B cell (primary cell): ENCODE data around the gene GCNA. TPM values are rescaled to one million over a fixed set of nuclear protein-coding genes. Genes with fewer than 3 reads are reported as not detected.

Experiments used
- ATAC-seq: fragments of 200-7000 bp; cut with Tn5 transposase; one replicate; pipeline ENCODE4 v1.10.0; 2021; ENCODE audit warnings: low read depth, mild to moderate bottlenecking, moderate number of reproducible peaks, moderate library complexity
- CTCF ChIA-PET: fragments of 350-600 bp; sonication (Branson Sonifier 250); formaldehyde crosslinking; loops from one replicate; lab custom pipeline; 2021; ENCODE audit warnings: antibody characterized with exemption, inconsistent platforms; lab: Charles Lee
- POLR2A ChIA-PET: fragments of 350-600 bp; sonication (Branson Sonifier 250); formaldehyde crosslinking; loops from one replicate; lab custom pipeline; 2021; ENCODE audit warnings: antibody characterized with exemption; lab: Charles Lee
- DNase-seq: peaks from one replicate; pipeline ENCODE4 v3.0.0; 2013
- H2AFZ ChIP-seq: 2 replicates; pipeline ENCODE4 v1.6.1; 2012; ENCODE audit warnings: mild to moderate bottlenecking, low read depth, low read length; ENCODE audit not compliant: insufficient read depth, poor library complexity, severe bottlenecking
- H3K27ac ChIP-seq, 2 donors: 1 replicate in 1 of 2; 2 replicates in 1 of 2; pipeline ENCODE4 v1.5.1; 2012 to 2013; ENCODE audit warnings: low read length in 2 of 2, mild to moderate bottlenecking in 2 of 2, moderate library complexity in 1 of 2
- H3K27me3 ChIP-seq, 4 experiments: fragments of 200-600 bp in 1 of 4; sonication (generic) in 1 of 4; replicated peaks in 1 of 4; 1 replicate in 2 of 4; 2 replicates in 2 of 4; pipeline versions ENCODE4 v1.6.1 to v1.7.0; 2013 to 2016; ENCODE audit warnings: low read length in 3 of 4, mild to moderate bottlenecking in 2 of 4, mixed read lengths in 1 of 4, moderate library complexity in 1 of 4; ENCODE audit not compliant: insufficient read depth in 4 of 4, control insufficient read depth in 3 of 4; ENCODE audit errors: control extremely low read depth in 1 of 4
- H3K36me3 ChIP-seq, 2 experiments: replicated peaks in 1 of 2; 1 replicate in 1 of 2; 2 replicates in 1 of 2; pipeline versions ENCODE4 v1.6.1 to v1.7.1; 2013; ENCODE audit warnings: low read length in 1 of 2; ENCODE audit not compliant: insufficient read depth in 2 of 2, control insufficient read depth in 1 of 2; ENCODE audit errors: control extremely low read depth in 1 of 2, extremely low read depth in 1 of 2
- H3K4me1 ChIP-seq, 2 donors: fragments of 200-600 bp in 1 of 2; sonication (generic) in 1 of 2; 1 replicate in 1 of 2; 2 replicates in 1 of 2; pipeline versions ENCODE4 v1.5.1 to v1.6.1; 2013 to 2017; ENCODE audit warnings: low read length in 2 of 2; ENCODE audit not compliant: control insufficient read depth in 2 of 2, insufficient read depth in 2 of 2
- H3K4me2 ChIP-seq: replicated peaks from 2 replicates; pipeline ENCODE3; 2012; ENCODE audit warnings: mild to moderate bottlenecking, low read depth, low read length; ENCODE audit not compliant: poor library complexity, severe bottlenecking
- H3K4me3 ChIP-seq, 5 experiments: fragments of 200-600 bp in 1 of 5; sonication (generic) in 1 of 5; 1 replicate in 3 of 5; 2 replicates in 2 of 5; pipeline versions ENCODE4 v1.5.1 to v1.7.0; 2011 to 2016; ENCODE audit warnings: low read length in 4 of 5, mild to moderate bottlenecking in 4 of 5, low read depth in 2 of 5, control low read depth in 1 of 5, moderate library complexity in 1 of 5; ENCODE audit not compliant: insufficient read depth in 1 of 5; ENCODE audit errors: control extremely low read depth in 1 of 5, extremely low read depth in 1 of 5
- H3K79me2 ChIP-seq: fragments of 200-600 bp; sonication (generic); one replicate; pipeline ENCODE4 v1.6.0; 2016; ENCODE audit warnings: low read length; ENCODE audit not compliant: control insufficient read depth, insufficient read depth
- H3K9ac ChIP-seq: fragments of 200-600 bp; sonication (generic); 2 replicates; pipeline ENCODE4 v1.6.1; 2017; ENCODE audit warnings: mild to moderate bottlenecking, low read length, moderate library complexity
- H3K9me3 ChIP-seq, 3 donors: one replicate each; pipeline versions ENCODE4 v1.6.1 to v1.7.1; 2013; ENCODE audit warnings: low read length in 2 of 3; ENCODE audit not compliant: control insufficient read depth in 2 of 3, insufficient read depth in 1 of 3; ENCODE audit errors: control extremely low read depth in 1 of 3
- H4K20me1 ChIP-seq: 2 replicates; pipeline ENCODE4 v1.6.0; 2012; ENCODE audit warnings: mild to moderate bottlenecking, low read length; ENCODE audit not compliant: insufficient read depth, control insufficient read depth, poor library complexity, severe bottlenecking
- H3K27ac Mint-ChIP-seq: one replicate; pipeline ENCODE4 v1.8.0; 2021; ENCODE audit warnings: mixed read lengths
- H3K27me3 Mint-ChIP-seq: one replicate; pipeline ENCODE4 v1.8.0; 2021; ENCODE audit warnings: mixed read lengths
- H3K4me1 Mint-ChIP-seq: one replicate; pipeline ENCODE4 v1.8.0; 2021; ENCODE audit warnings: mixed read lengths
- H3K4me3 Mint-ChIP-seq: one replicate; pipeline ENCODE4 v1.8.0; 2021; ENCODE audit warnings: mixed read lengths
- H3K9me3 Mint-ChIP-seq: one replicate; pipeline ENCODE4 v1.8.0; 2022; ENCODE audit warnings: mixed read lengths; ENCODE audit not compliant: insufficient read depth
- EZH2 ChIP-seq: IDR thresholded peaks from 2 replicates; pipeline ENCODE4 v1.6.1; 2012; ENCODE audit warnings: borderline replicate concordance, low read depth, mild to moderate bottlenecking, moderate library complexity, low read length; ENCODE audit not compliant: insufficient read depth, poor library complexity, severe bottlenecking
- WGBS: methylation state at CpG from one replicate; pipeline ENCODE4 v1.1.5; 2013; ENCODE audit warnings: missing lambda C conversion rate; ENCODE audit not compliant: insufficient coverage; 5-methylcytosine and 5-hydroxymethylcytosine counted together
- intact Hi-C: fragments of 100-400 bp; cut with micrococcal nuclease; formaldehyde crosslinking; loops from one replicate; pipeline ENCODE4 v1.10.0; 2022
- polyA plus RNA-seq: library from polyadenylated mRNA; depleted of rRNA; stranded (reverse); fragments of >200 nt; gene quantifications from 2 replicates; pipeline ENCODE4 v1.2.3, GENCODE V29; 2012
- total RNA-seq, 2 donors: library from RNA; stranded (reverse); fragments of 120-200 nt in 1 of 2; gene quantifications; 1 replicate in 1 of 2; 2 replicates in 1 of 2; pipeline versions ENCODE4 v1.2.3 to v1.2.4, GENCODE V29; 2013 to 2022
- TF ChIP-seq, protein P1 (sequence below): fragments of 200-600 bp; IDR thresholded peaks from one replicate; pipeline ENCODE4 v1.8.0; 2022; ENCODE audit warnings: antibody characterized with exemption, mild to moderate bottlenecking

The GCNA gene
- total and polyA plus RNA-seq, 2 donors (not counting 1 experiment from before 2014, with no cell fraction given): 4.7 to 6.2 TPM

DNA sequence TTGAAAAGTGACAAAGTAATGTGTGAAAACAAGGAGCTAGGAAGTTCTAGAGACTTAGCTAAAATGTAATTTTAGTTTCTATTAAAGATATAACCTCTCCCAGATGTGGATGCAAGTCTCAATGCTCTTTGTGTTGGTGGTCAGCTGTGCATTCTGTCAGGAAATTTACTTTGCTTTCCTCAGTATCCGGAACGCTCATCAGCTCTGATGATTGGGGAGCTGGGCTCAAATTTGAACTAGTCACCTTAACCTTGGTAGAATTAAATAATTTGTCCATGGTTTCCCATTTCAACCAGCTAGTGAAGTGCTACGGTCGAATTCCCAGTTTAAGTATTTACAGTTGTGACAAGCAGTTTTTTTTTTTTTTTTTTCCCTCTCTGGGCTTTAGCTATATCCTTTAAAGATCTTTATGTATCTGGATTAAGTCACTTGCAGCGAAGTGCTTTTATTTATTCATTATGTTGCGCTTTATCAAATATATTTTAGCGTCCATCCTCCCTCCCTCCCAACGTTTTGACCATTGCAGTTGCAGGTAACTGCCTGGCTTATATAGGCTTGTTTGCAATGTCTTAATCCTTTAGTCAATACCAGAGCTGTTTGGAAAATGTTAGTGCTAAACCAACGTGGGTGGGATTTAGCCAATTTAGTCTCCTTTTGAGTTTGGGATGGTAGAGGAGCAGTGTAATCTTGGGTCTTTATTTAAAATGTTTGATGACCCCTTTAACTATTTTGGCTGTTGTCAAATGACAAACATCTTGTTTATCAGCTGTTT lies 43.3 kb upstream of the GCNA start:
- TF ChIP-seq, protein P1, sequence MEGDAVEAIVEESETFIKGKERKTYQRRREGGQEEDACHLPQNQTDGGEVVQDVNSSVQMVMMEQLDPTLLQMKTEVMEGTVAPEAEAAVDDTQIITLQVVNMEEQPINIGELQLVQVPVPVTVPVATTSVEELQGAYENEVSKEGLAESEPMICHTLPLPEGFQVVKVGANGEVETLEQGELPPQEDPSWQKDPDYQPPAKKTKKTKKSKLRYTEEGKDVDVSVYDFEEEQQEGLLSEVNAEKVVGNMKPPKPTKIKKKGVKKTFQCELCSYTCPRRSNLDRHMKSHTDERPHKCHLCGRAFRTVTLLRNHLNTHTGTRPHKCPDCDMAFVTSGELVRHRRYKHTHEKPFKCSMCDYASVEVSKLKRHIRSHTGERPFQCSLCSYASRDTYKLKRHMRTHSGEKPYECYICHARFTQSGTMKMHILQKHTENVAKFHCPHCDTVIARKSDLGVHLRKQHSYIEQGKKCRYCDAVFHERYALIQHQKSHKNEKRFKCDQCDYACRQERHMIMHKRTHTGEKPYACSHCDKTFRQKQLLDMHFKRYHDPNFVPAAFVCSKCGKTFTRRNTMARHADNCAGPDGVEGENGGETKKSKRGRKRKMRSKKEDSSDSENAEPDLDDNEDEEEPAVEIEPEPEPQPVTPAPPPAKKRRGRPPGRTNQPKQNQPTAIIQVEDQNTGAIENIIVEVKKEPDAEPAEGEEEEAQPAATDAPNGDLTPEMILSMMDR: no peak
- no peak for TF ChIP-seq EZH2
- Histone ChIP-seq H3K4me3 (peak overlapping the region; percentile 75 to 96 (median 86)), H3K27ac (peak overlapping the region in 1 of 2 donors; percentile 83), H3K4me2 (peak overlapping the region; percentile 74), H4K20me1 (peaks cover 5% of the 10 kb centered on the region), H3K79me2 (peaks cover 74% of the 10 kb centered on the region), H2AFZ (no peak overlapping the region), H3K27me3 (no peaks in the 10 kb centered on the region), H3K4me1 (peaks cover 22 to 42% of the 10 kb centered on the region in 2 donors), H3K9me3 (no peaks in the 10 kb centered on the region), H3K36me3 (peaks cover 0 to 21% of the 10 kb centered on the region in 2 experiments), H3K9ac (peak overlapping the region; percentile 74)
- intact Hi-C loops: loop anchor here (10.0 kb wide), 3 partner anchors 280 to 1400 kb away; partner anchors contain the start of genes IGBP1 and ZMYM3
- Mint-ChIP-seq H3K27me3 (no peaks in the 10 kb centered on the region), H3K9me3 (no peaks in the 10 kb centered on the region), H3K4me1 (peaks cover 39% of the 10 kb centered on the region), H3K27ac (peak overlapping the region; percentile 93), H3K4me3 (peak overlapping the region; percentile 97)
- ChIA-PET CTCF (interaction anchor here (0.5 to 0.9 kb wide), 3 partner anchors 14 to 1336 kb away, joined by 3 to 7 read pairs (median 3); no protein-coding TSS in a partner anchor), POLR2A (no interaction called here)
- no peak for DNase-seq
- 10% methylated on average over 2 of the region's 9 CpGs for WGBS
- ATAC-seq: no peak

DNA sequence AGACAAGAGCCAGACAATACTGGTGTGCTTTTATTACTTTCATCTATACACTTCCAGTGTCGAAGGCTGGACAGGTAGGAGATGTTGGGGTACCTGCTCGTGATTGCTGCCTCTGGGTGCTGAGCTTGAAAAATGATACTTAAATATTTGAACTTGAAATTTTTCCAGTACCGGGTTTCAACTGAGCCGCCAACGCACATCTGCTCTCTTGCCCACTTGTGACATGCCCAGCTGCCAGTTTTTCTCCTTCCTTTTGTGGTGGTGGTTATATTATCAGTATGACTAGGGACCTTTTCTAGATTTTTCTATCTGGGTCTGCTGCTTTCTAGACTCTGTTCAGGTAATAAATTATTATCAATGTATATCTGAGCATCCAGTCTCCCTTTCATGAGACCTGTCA lies 42.0 kb upstream of the GCNA start:
- Mint-ChIP-seq H3K27me3 (no peaks in the 10 kb centered on the region), H3K4me1 (peaks cover 45% of the 10 kb centered on the region), H3K4me3 (peak overlapping the region; percentile 78), H3K27ac (peak overlapping the region; percentile 70), H3K9me3 (no peaks in the 10 kb centered on the region)
- H3K9me3 ChIP-seq: no peaks in the 10 kb centered on the region
- TF ChIP-seq, protein P1: no peak
- TF ChIP-seq EZH2: no peak
- H3K27me3 ChIP-seq: no peaks in the 10 kb centered on the region
- no CpG with 5 or more reads among the region's 5 CpGs for WGBS
- peaks cover 5% of the 10 kb centered on the region for H4K20me1 ChIP-seq
- peaks cover 73% of the 10 kb centered on the region for H3K79me2 ChIP-seq
- DNase-seq (no peak), ATAC-seq (no peak)
- intact Hi-C loops: loop anchor here (10.0 kb wide), 3 partner anchors 281 to 1401 kb away; partner anchors contain the start of genes IGBP1 and ZMYM3
- CTCF ChIA-PET: no interaction called here
- H3K4me3 ChIP-seq: peak overlapping the region in 4 of 5 experiments; percentile 5 to 75 (median 14)
- H3K9ac ChIP-seq: peak overlapping the region; percentile 34
- POLR2A ChIA-PET: no interaction called here
- peak overlapping the region; percentile 74 for H3K4me2 ChIP-seq
- H3K4me1 ChIP-seq: peaks cover 34 to 52% of the 10 kb centered on the region in 2 donors
- H3K36me3 ChIP-seq: peaks cover 0 to 22% of the 10 kb centered on the region in 2 experiments
- H3K27ac ChIP-seq: peak overlapping the region in 1 of 2 donors; percentile 29
- no peak overlapping the region for H2AFZ ChIP-seq
